ENCODE results near the gene MAP2K5. TPM values are rescaled to one million over a fixed set of nuclear protein-coding genes. Genes with fewer than 3 reads are reported as not detected.

Gene MAP2K5
- total RNA-seq, 1 donor from 2014 or later = 11.6 TPM

DNA sequence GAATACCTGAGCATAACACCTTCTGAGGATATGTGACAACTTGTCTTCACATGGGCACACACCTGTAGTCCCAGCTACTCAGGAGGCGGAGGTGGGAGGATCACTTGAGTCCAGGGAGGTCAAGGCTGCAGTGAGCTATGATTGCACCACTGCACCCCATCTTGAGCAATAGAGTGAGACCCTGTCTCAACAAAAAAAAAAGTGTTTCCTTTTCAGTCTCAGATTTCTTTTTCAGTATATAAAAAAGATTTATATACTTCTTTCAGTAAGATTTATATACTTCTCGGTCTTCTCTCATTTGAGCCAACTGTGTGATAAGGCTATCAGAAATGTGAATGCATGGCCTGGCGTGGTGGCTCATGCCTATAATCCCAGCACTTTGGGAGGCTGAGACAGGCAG lies 197.9 kb downstream of the MAP2K5 start:
- H3K36me3 Mint-ChIP-seq (ENCODE audit: low read depth, unreplicated experiment) = no peaks in the 10 kb centered on the region
- H3K36me3 ChIP-seq (ENCODE audit: insufficient read depth, low read length) = no peaks in the 10 kb centered on the region
- peaks cover 3% of the 10 kb centered on the region for H3K9me3 Mint-ChIP-seq (ENCODE audit: unreplicated experiment)
- no peaks in the 10 kb centered on the region for H3K9me3 ChIP-seq (ENCODE audit: insufficient read depth, low read depth, low read length)
- no peak overlapping the region for H3K27ac ChIP-seq (ENCODE audit: low read depth, low read length)
- FAIRE-seq = no peak
- H3K79me2 ChIP-seq (ENCODE audit: insufficient read depth, low read length) = no peaks in the 10 kb centered on the region
- no peak overlapping the region for H3K9ac ChIP-seq (ENCODE audit: low read length)
- peaks cover 2% of the 10 kb centered on the region for H3K4me1 Mint-ChIP-seq (ENCODE audit: low read depth, unreplicated experiment)
- no peak overlapping the region for H3K4me3 Mint-ChIP-seq (ENCODE audit: unreplicated experiment)
- no peak overlapping the region for H3K27ac Mint-ChIP-seq (ENCODE audit: unreplicated experiment)
- H2AFZ ChIP-seq (ENCODE audit: low read depth, low read length) = no peak overlapping the region
- no peak for DNase-seq (ENCODE audit: low read depth)
- H3K27me3 Mint-ChIP-seq (ENCODE audit: low read depth, unreplicated experiment) = no peaks in the 10 kb centered on the region
- H3K4me3 ChIP-seq (ENCODE audit: insufficient read depth, low read depth, low read length) = no peak overlapping the region
- H3K4me1 ChIP-seq (ENCODE audit: insufficient read depth, low read length) = no peaks in the 10 kb centered on the region
- no peaks in the 10 kb centered on the region for H3K27me3 ChIP-seq (ENCODE audit: insufficient read depth, low read length)
- no peak overlapping the region for H3K4me2 ChIP-seq (ENCODE audit: low read length)
- TF ChIP-seq, protein P1, sequence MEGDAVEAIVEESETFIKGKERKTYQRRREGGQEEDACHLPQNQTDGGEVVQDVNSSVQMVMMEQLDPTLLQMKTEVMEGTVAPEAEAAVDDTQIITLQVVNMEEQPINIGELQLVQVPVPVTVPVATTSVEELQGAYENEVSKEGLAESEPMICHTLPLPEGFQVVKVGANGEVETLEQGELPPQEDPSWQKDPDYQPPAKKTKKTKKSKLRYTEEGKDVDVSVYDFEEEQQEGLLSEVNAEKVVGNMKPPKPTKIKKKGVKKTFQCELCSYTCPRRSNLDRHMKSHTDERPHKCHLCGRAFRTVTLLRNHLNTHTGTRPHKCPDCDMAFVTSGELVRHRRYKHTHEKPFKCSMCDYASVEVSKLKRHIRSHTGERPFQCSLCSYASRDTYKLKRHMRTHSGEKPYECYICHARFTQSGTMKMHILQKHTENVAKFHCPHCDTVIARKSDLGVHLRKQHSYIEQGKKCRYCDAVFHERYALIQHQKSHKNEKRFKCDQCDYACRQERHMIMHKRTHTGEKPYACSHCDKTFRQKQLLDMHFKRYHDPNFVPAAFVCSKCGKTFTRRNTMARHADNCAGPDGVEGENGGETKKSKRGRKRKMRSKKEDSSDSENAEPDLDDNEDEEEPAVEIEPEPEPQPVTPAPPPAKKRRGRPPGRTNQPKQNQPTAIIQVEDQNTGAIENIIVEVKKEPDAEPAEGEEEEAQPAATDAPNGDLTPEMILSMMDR (IDR thresholded peaks at IDR 0.05; ENCODE audit: insufficient read depth, low read depth, low read length) = no peak
- TF ChIP-seq EZH2 (IDR thresholded peaks at IDR 0.05; ENCODE audit: insufficient read depth, low read length) = no peak
- H4K20me1 ChIP-seq (ENCODE audit: insufficient read depth, low read length) = no peaks in the 10 kb centered on the region

DNA sequence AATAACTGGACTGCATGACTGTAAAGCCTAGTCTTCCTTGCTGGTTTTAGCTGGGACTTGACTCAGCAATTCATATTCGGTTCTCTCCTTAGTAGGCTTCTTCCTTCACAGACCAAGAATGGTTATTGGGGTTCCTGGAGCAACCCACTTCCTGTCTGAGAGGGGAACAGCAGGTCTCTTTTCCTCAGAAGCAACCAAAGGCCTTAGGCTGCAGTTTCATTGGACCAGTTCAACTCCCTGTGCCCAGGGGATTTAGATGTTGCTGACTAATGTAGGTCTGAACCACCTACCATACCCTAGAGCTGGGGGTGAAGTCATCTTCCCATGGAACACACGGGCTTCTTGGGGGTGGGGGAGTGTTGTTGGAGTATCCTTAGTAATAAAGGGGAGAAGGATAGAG lies 198.8 kb downstream of the MAP2K5 start:
- peaks cover 3% of the 10 kb centered on the region for H3K9me3 Mint-ChIP-seq (ENCODE audit: unreplicated experiment)
- no peaks in the 10 kb centered on the region for H3K36me3 ChIP-seq (ENCODE audit: insufficient read depth, low read length)
- TF ChIP-seq EZH2 (IDR thresholded peaks at IDR 0.05; ENCODE audit: insufficient read depth, low read length) = no peak
- TF ChIP-seq, protein P1 (IDR thresholded peaks at IDR 0.05; ENCODE audit: insufficient read depth, low read depth, low read length) = no peak
- H4K20me1 ChIP-seq (ENCODE audit: insufficient read depth, low read length) = no peaks in the 10 kb centered on the region
- no peak overlapping the region for H3K9ac ChIP-seq (ENCODE audit: low read length)
- no peak for FAIRE-seq
- H3K4me1 ChIP-seq (ENCODE audit: insufficient read depth, low read length) = no peaks in the 10 kb centered on the region
- no peaks in the 10 kb centered on the region for H3K79me2 ChIP-seq (ENCODE audit: insufficient read depth, low read length)
- no peak for DNase-seq (ENCODE audit: low read depth)
- no peak overlapping the region for H3K4me3 ChIP-seq (ENCODE audit: insufficient read depth, low read depth, low read length)
- no peak overlapping the region for H2AFZ ChIP-seq (ENCODE audit: low read depth, low read length)
- H3K9me3 ChIP-seq (ENCODE audit: insufficient read depth, low read depth, low read length) = no peaks in the 10 kb centered on the region
- no peak overlapping the region for H3K27ac ChIP-seq (ENCODE audit: low read depth, low read length)
- no peak overlapping the region for H3K27ac Mint-ChIP-seq (ENCODE audit: unreplicated experiment)
- peaks cover 2% of the 10 kb centered on the region for H3K4me1 Mint-ChIP-seq (ENCODE audit: low read depth, unreplicated experiment)
- no peaks in the 10 kb centered on the region for H3K27me3 Mint-ChIP-seq (ENCODE audit: low read depth, unreplicated experiment)
- H3K4me3 Mint-ChIP-seq (ENCODE audit: unreplicated experiment) = no peak overlapping the region
- no peak overlapping the region for H3K4me2 ChIP-seq (ENCODE audit: low read length)
- no peaks in the 10 kb centered on the region for H3K36me3 Mint-ChIP-seq (ENCODE audit: low read depth, unreplicated experiment)
- H3K27me3 ChIP-seq (ENCODE audit: insufficient read depth, low read length) = no peaks in the 10 kb centered on the region

DNA sequence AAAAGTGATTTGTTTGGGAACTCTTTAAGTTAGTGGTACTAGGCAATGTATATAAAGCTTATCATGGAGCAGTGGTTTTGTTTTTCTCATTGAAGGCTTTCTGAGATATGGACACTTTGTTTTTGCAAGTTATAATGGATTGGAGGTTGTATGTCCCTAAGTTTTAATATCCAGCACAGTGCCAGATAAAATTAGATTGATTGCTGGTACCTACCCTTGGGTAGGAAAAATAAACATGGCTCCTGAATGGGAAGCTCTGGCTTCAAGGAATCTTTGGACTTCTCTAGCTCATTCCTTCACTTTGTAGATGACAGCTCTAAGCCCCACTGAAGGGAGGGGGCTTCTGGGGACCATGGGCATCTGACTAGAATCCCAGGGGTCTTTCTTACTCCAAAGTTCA lies 201.1 kb downstream of the MAP2K5 start:
- TF ChIP-seq EZH2 (IDR thresholded peaks at IDR 0.05; ENCODE audit: insufficient read depth, low read length) = no peak
- TF ChIP-seq, protein P1 (IDR thresholded peaks at IDR 0.05; ENCODE audit: insufficient read depth, low read depth, low read length) = no peak
- Histone ChIP-seq H3K36me3 (ENCODE audit: insufficient read depth, low read length) (no peaks in the 10 kb centered on the region), H3K9me3 (ENCODE audit: insufficient read depth, low read depth, low read length) (no peaks in the 10 kb centered on the region), H3K27me3 (ENCODE audit: insufficient read depth, low read length) (no peaks in the 10 kb centered on the region), H3K79me2 (ENCODE audit: insufficient read depth, low read length) (no peaks in the 10 kb centered on the region), H3K27ac (ENCODE audit: low read depth, low read length) (no peak overlapping the region), H3K4me3 (ENCODE audit: insufficient read depth, low read depth, low read length) (no peak overlapping the region), H3K4me2 (ENCODE audit: low read length) (no peak overlapping the region), H3K4me1 (ENCODE audit: insufficient read depth, low read length) (no peaks in the 10 kb centered on the region), H4K20me1 (ENCODE audit: insufficient read depth, low read length) (no peaks in the 10 kb centered on the region), H3K9ac (ENCODE audit: low read length) (no peak overlapping the region), H2AFZ (ENCODE audit: low read depth, low read length) (no peak overlapping the region)
- Mint-ChIP-seq H3K9me3 (ENCODE audit: unreplicated experiment) (peaks cover 3% of the 10 kb centered on the region), H3K27ac (ENCODE audit: unreplicated experiment) (no peak overlapping the region), H3K4me3 (ENCODE audit: unreplicated experiment) (no peak overlapping the region), H3K36me3 (ENCODE audit: low read depth, unreplicated experiment) (no peaks in the 10 kb centered on the region), H3K4me1 (ENCODE audit: low read depth, unreplicated experiment) (peaks cover 2% of the 10 kb centered on the region), H3K27me3 (ENCODE audit: low read depth, unreplicated experiment) (no peaks in the 10 kb centered on the region)
- DNase-seq (ENCODE audit: low read depth) = no peak
- FAIRE-seq = no peak

All from astrocyte (in vitro differentiated cells and primary cell).